GM21619 (cell line): ENCODE results near the gene IL1RAP.

Source experiments
- ATAC-seq: cut with Tn5 transposase; IDR thresholded peaks from one replicate; pipeline ENCODE4 v1.9.1; 2021; ENCODE audit not compliant: unreplicated experiment

The IL1RAP gene

GRCh38 chr3:190605385-190605784, 91.5 kb downstream of the IL1RAP start:
- ATAC-seq = no peak

- ATAC-seq = no peak
Measured at GRCh38 chr3:190606596-190606995, 92.7 kb downstream of the IL1RAP start.

GRCh38 chr3:190607021-190607420, 93.1 kb downstream of the IL1RAP start:
- ATAC-seq = no peak

GRCh38 chr3:190608850-190609589, 95.1 kb downstream of the IL1RAP start:
- ATAC-seq = no peak

- no peak for ATAC-seq
Measured at GRCh38 chr3:190614226-190615059, 100.6 kb downstream of the IL1RAP start.

GRCh38 chr3:190615060-190615384, 101.1 kb downstream of the IL1RAP start:
- no peak for ATAC-seq

GRCh38 chr3:190615607-190616006, 101.7 kb downstream of the IL1RAP start:
- no peak for ATAC-seq

- no peak for ATAC-seq
Measured at GRCh38 chr3:190616637-190617036, 102.8 kb downstream of the IL1RAP start.

GRCh38 chr3:190617185-190617584, 103.3 kb downstream of the IL1RAP start:
- peak; percentile 70 for ATAC-seq

- peak; percentile 51 for ATAC-seq
Measured at GRCh38 chr3:190618330-190619030, 104.6 kb downstream of the IL1RAP start.

GRCh38 chr3:190619353-190619752, 105.5 kb downstream of the IL1RAP start:
- no peak for ATAC-seq

- ATAC-seq = no peak
Measured at GRCh38 chr3:190619761-190620160, 105.9 kb downstream of the IL1RAP start.

GRCh38 chr3:190620886-190621608, 107.2 kb downstream of the IL1RAP start:
- ATAC-seq = no peak

- ATAC-seq = no peak
Measured at GRCh38 chr3:190621927-190622326, 108.0 kb downstream of the IL1RAP start.

- no peak for ATAC-seq
Measured at GRCh38 chr3:190624282-190624681, 110.4 kb downstream of the IL1RAP start.

GRCh38 chr3:190626951-190627620, 113.2 kb downstream of the IL1RAP start:
- no peak for ATAC-seq

GRCh38 chr3:190629088-190629487, 115.2 kb downstream of the IL1RAP start:
- no peak for ATAC-seq

GRCh38 chr3:190631295-190631694, 117.4 kb downstream of the IL1RAP start:
- ATAC-seq = no peak

GRCh38 chr3:190641564-190641963, 127.7 kb downstream of the IL1RAP start:
- no peak for ATAC-seq

- no peak for ATAC-seq
Measured at GRCh38 chr3:190642016-190642415, 128.1 kb downstream of the IL1RAP start.

- no peak for ATAC-seq
Measured at GRCh38 chr3:190644035-190644434, 130.2 kb downstream of the IL1RAP start.
